Adrenal gland (tissue), 5 donors: ENCODE data around the gene TMIGD1.

Experiments
- CTCF ChIP-seq, 6 experiments: fragments of 450-650 bp in 4 of 6; fragments of 200-600 bp in 2 of 6; sonication (generic) in 1 of 6; IDR thresholded peaks; 1 replicate in 5 of 6; 2 replicates in 1 of 6; pipeline versions ENCODE4 v1.5.1 to v1.8.0; 2016 to 2021; ENCODE audit warnings: antibody characterized with exemption in 6 of 6, mild to moderate bottlenecking in 2 of 6, moderate library complexity in 1 of 6
- POLR2A ChIP-seq, 2 donors: fragments of 450-650 bp; IDR thresholded peaks; one replicate each; pipeline ENCODE4 v1.6.1; 2017; ENCODE audit warnings: antibody characterized with exemption in 2 of 2, mild to moderate bottlenecking in 2 of 2, moderate library complexity in 1 of 2
- donor health status: DM: no; HTN: no; CAD: no.

- TF ChIP-seq POLR2A (IDR thresholded peaks at IDR 0.05) (no peak), CTCF (IDR thresholded peaks at IDR 0.05) (no peak)
These were observed 18.8 kb downstream of the TMIGD1 start for GRCh38 chr17:30315106-30315505.
